Hepatocyte (in vitro differentiated cells): ENCODE measurements around the gene GNAZ. TPM values are rescaled to one million over a fixed set of nuclear protein-coding genes. Genes with fewer than 3 reads are reported as not detected.

Experiments used
- DNase-seq: peaks from one replicate; pipeline ENCODE4 v3.0.0-alpha.2; 2016; ENCODE audit warnings: low spot score
- H2AFZ ChIP-seq: fragments of 200-600 bp; sonication (generic); 2 replicates; pipeline ENCODE4 v1.6.0; 2016; ENCODE audit warnings: antibody characterized with exemption, mild to moderate bottlenecking
- H3K27ac ChIP-seq: fragments of 200-600 bp; sonication (generic); 2 replicates; pipeline ENCODE4 v1.5.1; 2016; ENCODE audit warnings: mild to moderate bottlenecking
- H3K27me3 ChIP-seq: fragments of 200-600 bp; sonication (generic); 2 replicates; pipeline ENCODE4 v1.6.1; 2016
- H3K36me3 ChIP-seq: fragments of 200-600 bp; sonication (generic); replicated peaks from 2 replicates; pipeline ENCODE4 v1.5.1; 2016; ENCODE audit warnings: low read depth; ENCODE audit not compliant: insufficient read depth
- H3K4me1 ChIP-seq: fragments of 200-600 bp; sonication (generic); 2 replicates; pipeline ENCODE4 v1.5.1; 2016; ENCODE audit warnings: mild to moderate bottlenecking, moderate library complexity; ENCODE audit not compliant: insufficient read depth
- H3K4me2 ChIP-seq: fragments of 200-600 bp; sonication (generic); 2 replicates; pipeline ENCODE4 v1.6.0; 2016
- H3K4me3 ChIP-seq: fragments of 200-600 bp; sonication (generic); 2 replicates; pipeline ENCODE4 v1.5.1; 2016; ENCODE audit warnings: mild to moderate bottlenecking
- H3K79me2 ChIP-seq: fragments of 200-600 bp; sonication (generic); 2 replicates; pipeline ENCODE4 v1.6.0; 2017; ENCODE audit warnings: mild to moderate bottlenecking
- H3K9me2 ChIP-seq: fragments of 200-600 bp; sonication (generic); replicated peaks from 2 replicates; pipeline ENCODE4 v1.6.0; 2017; ENCODE audit warnings: mild to moderate bottlenecking; ENCODE audit not compliant: insufficient read depth
- H3K9me3 ChIP-seq: fragments of 200-600 bp; sonication (generic); 2 replicates; pipeline ENCODE4 v1.5.1; 2016; ENCODE audit warnings: low read depth, mild to moderate bottlenecking
- H4K20me1 ChIP-seq: fragments of 200-600 bp; sonication (generic); 2 replicates; pipeline ENCODE4 v1.6.0; 2016; ENCODE audit warnings: mild to moderate bottlenecking; ENCODE audit not compliant: insufficient read depth, poor library complexity, severe bottlenecking
- CTCF ChIP-seq: fragments of 200-600 bp; sonication (generic); IDR thresholded peaks from 2 replicates; pipeline ENCODE4 v1.5.1; 2016; ENCODE audit warnings: antibody characterized with exemption, mild to moderate bottlenecking; ENCODE audit not compliant: poor library complexity
- EZH2 ChIP-seq: fragments of 200-600 bp; sonication (generic); IDR thresholded peaks from 2 replicates; pipeline ENCODE4 v1.6.1; 2016; ENCODE audit warnings: antibody characterized with exemption, mild to moderate bottlenecking, borderline replicate concordance
- EZH2phosphoT487 ChIP-seq: fragments of 200-600 bp; sonication (generic); IDR thresholded peaks from one replicate; pipeline ENCODE4 v1.6.1; 2018; ENCODE audit warnings: antibody characterized with exemption, mild to moderate bottlenecking, low read depth, moderate library complexity; ENCODE audit not compliant: unreplicated experiment, severe bottlenecking
- WGBS: methylation state at CpG from one replicate; pipeline ENCODE4 v1.1.6; 2016; ENCODE audit warnings: low lambda C conversion rate; ENCODE audit errors: missing lambda C conversion rate; 5-methylcytosine and 5-hydroxymethylcytosine counted together
- polyA plus RNA-seq: library from polyadenylated mRNA; unstranded; fragments of >200 nt; fragmentation: Nextera tagmentation; extraction: Ambion mirVana; gene quantifications from 2 replicates; pipeline ENCODE4 v1.2.1, GENCODE V29; 2016
- total RNA-seq: library from RNA; depleted of rRNA; stranded (reverse); fragments of >200 nt; gene quantifications from 2 replicates; pipeline ENCODE4 v1.2.3, GENCODE V29; 2014

The GNAZ gene
- total and polyA plus RNA-seq, 2 experiments from 2014 or later = 3.4 to 4.1 TPM

DNA sequence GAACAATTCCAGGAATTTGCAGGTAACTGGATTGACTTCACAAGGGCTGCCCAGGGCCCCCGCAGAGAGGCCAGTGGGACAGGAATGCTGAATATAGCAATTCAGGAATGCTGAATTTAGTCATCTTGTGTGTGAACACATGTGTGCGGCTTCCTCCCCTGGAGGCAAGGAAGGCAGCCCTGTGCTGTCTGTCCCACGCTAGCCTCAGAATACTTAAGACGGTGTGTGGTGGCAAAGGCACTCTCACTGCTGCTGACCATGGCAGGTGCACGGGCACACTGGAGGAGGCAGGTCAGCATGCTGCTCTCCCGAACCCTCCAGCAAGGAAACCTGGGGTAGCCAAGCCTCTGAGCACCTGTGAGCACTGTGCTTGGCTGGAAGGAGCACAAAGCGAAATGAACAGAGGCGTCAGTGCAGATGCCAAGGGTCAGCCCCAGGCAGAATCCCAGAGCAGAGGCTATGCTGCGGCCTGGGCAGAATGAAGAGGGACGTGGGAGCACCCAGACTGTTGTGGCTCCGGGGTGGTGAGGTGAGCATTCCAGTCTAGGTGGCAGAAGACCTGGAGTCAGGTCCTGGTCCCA is 2.7 kb downstream of the GNAZ start:
- Histone ChIP-seq H3K36me3 (no peaks in the 10 kb centered on the region), H3K9me3 (no peaks in the 10 kb centered on the region), H3K4me3 (no peak overlapping the region), H3K4me1 (peaks cover 9% of the 10 kb centered on the region), H2AFZ (no peak overlapping the region), H3K27me3 (no peaks in the 10 kb centered on the region), H3K4me2 (no peak overlapping the region), H3K9me2 (no peaks in the 10 kb centered on the region), H3K79me2 (no peaks in the 10 kb centered on the region), H4K20me1 (no peaks in the 10 kb centered on the region), H3K27ac (no peak overlapping the region)
- TF ChIP-seq CTCF = no peak
- TF ChIP-seq EZH2phosphoT487 = no peak
- TF ChIP-seq EZH2 = no peak
- 85% methylated on average over 11 of the region's 11 CpGs for WGBS
- DNase-seq = no peak

DNA sequence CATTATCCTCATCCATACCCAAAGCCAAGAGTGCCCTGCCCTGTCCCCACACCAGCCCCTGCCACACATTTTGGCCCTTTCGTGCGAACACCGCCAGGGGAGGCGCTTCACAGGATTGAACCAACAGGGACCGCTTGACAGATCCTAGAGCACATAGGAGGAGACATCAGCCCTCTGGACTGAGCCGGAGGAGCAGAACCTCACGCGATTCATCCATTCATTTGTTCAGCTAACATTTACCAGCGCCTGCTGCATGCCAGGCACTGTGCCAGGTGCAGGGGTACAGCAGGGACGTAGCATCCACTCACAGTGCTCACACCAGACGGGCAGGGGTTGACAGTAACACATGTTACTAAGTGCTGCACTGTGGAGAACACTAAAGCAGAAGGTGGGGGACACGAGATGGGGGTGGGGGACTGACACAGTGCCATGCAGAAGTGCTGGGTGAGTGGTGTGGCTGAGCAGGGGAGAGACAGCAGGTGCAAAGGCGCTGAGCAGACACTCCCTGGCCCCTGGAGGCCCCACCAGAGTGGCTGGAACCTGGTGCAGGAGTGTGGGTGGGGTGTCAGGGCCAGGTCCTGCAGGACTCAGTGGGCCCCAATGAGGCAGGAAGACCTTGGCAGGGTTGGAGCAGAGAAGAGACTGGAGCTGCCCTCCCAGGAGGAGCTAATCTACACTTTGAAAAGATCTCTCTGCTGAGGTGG is 3.4 kb downstream of the GNAZ start:
- WGBS = 91% methylated on average over 12 of the region's 13 CpGs
- no peaks in the 10 kb centered on the region for H3K79me2 ChIP-seq
- H4K20me1 ChIP-seq = no peaks in the 10 kb centered on the region
- H3K4me2 ChIP-seq = no peak overlapping the region
- no peaks in the 10 kb centered on the region for H3K9me3 ChIP-seq
- no peak overlapping the region for H3K27ac ChIP-seq
- H3K4me3 ChIP-seq = no peak overlapping the region
- TF ChIP-seq EZH2phosphoT487 (no peak), CTCF (no peak), EZH2 (no peak)
- no peak for DNase-seq
- peaks cover 9% of the 10 kb centered on the region for H3K4me1 ChIP-seq
- H3K36me3 ChIP-seq = no peaks in the 10 kb centered on the region
- H2AFZ ChIP-seq = no peak overlapping the region
- no peaks in the 10 kb centered on the region for H3K9me2 ChIP-seq
- H3K27me3 ChIP-seq = no peaks in the 10 kb centered on the region

DNA sequence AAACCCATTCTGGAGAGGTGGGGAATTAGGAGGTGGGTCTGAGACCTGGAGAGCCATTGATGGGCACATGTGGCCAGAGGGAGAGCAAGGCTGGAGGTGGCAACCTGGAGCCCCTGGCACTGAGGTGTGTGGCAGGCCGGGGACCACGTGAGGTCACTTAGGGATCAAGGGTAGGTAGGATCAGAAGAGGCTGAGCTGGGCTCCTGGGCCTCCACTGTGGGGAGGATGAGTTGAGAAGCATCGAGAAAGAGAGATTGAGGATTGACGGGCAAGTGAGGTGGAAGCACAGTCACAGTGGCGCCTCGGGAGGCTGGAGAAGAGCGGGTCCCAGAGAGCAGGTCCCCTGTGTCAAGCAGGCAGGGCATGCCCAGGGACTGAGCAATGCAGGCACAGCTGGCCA is 4.1 kb downstream of the GNAZ start:
- WGBS = 90% methylated on average over 7 of the region's 7 CpGs
- H3K4me1 ChIP-seq = peaks cover 10% of the 10 kb centered on the region

More for the DNA sequence above, 4.1 kb downstream of the GNAZ start:
- Histone ChIP-seq H3K79me2 (no peaks in the 10 kb centered on the region), H3K9me2 (no peaks in the 10 kb centered on the region), H3K4me2 (no peak overlapping the region), H2AFZ (no peak overlapping the region), H3K9me3 (no peaks in the 10 kb centered on the region), H4K20me1 (no peaks in the 10 kb centered on the region), H3K27ac (no peak overlapping the region), H3K36me3 (no peaks in the 10 kb centered on the region), H3K27me3 (no peaks in the 10 kb centered on the region), H3K4me3 (no peak overlapping the region)
- no peak for TF ChIP-seq CTCF
- TF ChIP-seq EZH2phosphoT487 = no peak
- TF ChIP-seq EZH2 = no peak
- DNase-seq = no peak
